SK-N-SH (cell line): ENCODE measurements around the gene PEX7. TPM values are rescaled to one million over a fixed set of nuclear protein-coding genes. Genes with fewer than 3 reads are reported as not detected.
"Not testable (repeated sequence)": the region's sequence is repeated elsewhere in the genome, so short reads cannot be mapped to it uniquely, and the experiment has no call there.

Source experiments
- CTCF ChIA-PET: fragments of 300-600, 350-600 bp; formaldehyde crosslinking; extraction: SDS; loops from one replicate; lab custom pipeline; 2021; lab: Yijun Ruan, JAX
- POLR2A ChIA-PET: fragments of 350-600 bp; sonication (Branson Sonifier 250); formaldehyde crosslinking; extraction: SDS; loops from one replicate; lab custom pipeline; 2020; ENCODE audit warnings: antibody characterized with exemption, inconsistent platforms; lab: Yijun Ruan, JAX
- DNase-seq: peaks from one replicate; pipeline ENCODE4 v3.0.0; 2012
- H2AFZ ChIP-seq: fragments of 200-600 bp; sonication (generic); 2 replicates; pipeline ENCODE4 v1.8.1; 2016; ENCODE audit warnings: antibody characterized with exemption, mild to moderate bottlenecking, low read depth
- H3F3A ChIP-seq: fragments of 200-600 bp; sonication (generic); replicated peaks from 2 replicates; pipeline ENCODE3; 2016; ENCODE audit warnings: antibody characterized with exemption, mild to moderate bottlenecking; ENCODE audit not compliant: insufficient read depth
- H3K27ac ChIP-seq, 2 experiments: fragments of 200-500 bp in 1 of 2; fragments of 200-600 bp in 1 of 2; sonication (Bioruptor generic) in 1 of 2; sonication (generic), shearing (Covaris generic) in 1 of 2; 2 replicates each; pipeline versions ENCODE4 v1.5.1 to v1.6.1; 2014 to 2016; ENCODE audit warnings: low read depth in 2 of 2, inconsistent platforms in 1 of 2, low read length in 1 of 2, mild to moderate bottlenecking in 1 of 2, mixed read lengths in 1 of 2
- H3K27me3 ChIP-seq: fragments of 200-600 bp; sonication (generic), shearing (Covaris generic); 2 replicates; pipeline ENCODE4 v1.6.1; 2016; ENCODE audit warnings: mixed run types; ENCODE audit not compliant: insufficient read depth
- H3K36me3 ChIP-seq, 2 experiments: fragments of 200-500 bp in 1 of 2; fragments of 200-600 bp in 1 of 2; sonication (Bioruptor generic) in 1 of 2; sonication (generic) in 1 of 2; replicated peaks in 1 of 2; 2 replicates each; pipeline versions ENCODE3 to v1.5.1; 2014 to 2016; ENCODE audit warnings: low read length in 1 of 2, mild to moderate bottlenecking in 1 of 2; ENCODE audit not compliant: insufficient read depth in 2 of 2, control insufficient read depth in 1 of 2
- H3K4me1 ChIP-seq, 2 experiments: fragments of 200-500 bp in 1 of 2; fragments of 200-600 bp in 1 of 2; sonication (Bioruptor generic) in 1 of 2; sonication (generic), shearing (Covaris generic) in 1 of 2; 2 replicates each; pipeline versions ENCODE4 v1.5.1 to v1.6.1; 2014 to 2016; ENCODE audit warnings: low read depth in 1 of 2, low read length in 1 of 2, mixed run types in 1 of 2; ENCODE audit not compliant: insufficient read depth in 2 of 2, control insufficient read depth in 1 of 2
- H3K4me2 ChIP-seq: fragments of 200-600 bp; sonication (generic), shearing (Covaris generic); 2 replicates; pipeline ENCODE4 v1.6.1; 2017; ENCODE audit warnings: mixed run types
- H3K4me3 ChIP-seq, 2 experiments: fragments of 200-500 bp in 1 of 2; fragments of 200-600 bp in 1 of 2; sonication (Bioruptor generic) in 1 of 2; sonication (generic), shearing (Covaris generic) in 1 of 2; 2 replicates each; pipeline versions ENCODE4 v1.5.1 to v1.8.1; 2014 to 2016; ENCODE audit warnings: low read depth in 2 of 2, inconsistent platforms in 1 of 2, low read length in 1 of 2, mild to moderate bottlenecking in 1 of 2, mixed read lengths in 1 of 2, moderate library complexity in 1 of 2
- H3K79me2 ChIP-seq: fragments of 200-600 bp; sonication (generic); 2 replicates; pipeline ENCODE4 v1.8.1; 2017; ENCODE audit warnings: mild to moderate bottlenecking; ENCODE audit not compliant: insufficient read depth
- H3K9ac ChIP-seq: fragments of 200-600 bp; sonication (generic); 2 replicates; pipeline ENCODE4 v1.6.1; 2017; ENCODE audit warnings: mixed run types
- H3K9me2 ChIP-seq: fragments of 200-600 bp; sonication (generic); 2 replicates; pipeline ENCODE4 v1.6.1; 2017; ENCODE audit warnings: mixed run types
- H3K9me3 ChIP-seq: fragments of 200-600 bp; sonication (generic); 2 replicates; pipeline ENCODE4 v1.6.1; 2017; ENCODE audit warnings: mixed run types, mild to moderate bottlenecking, moderate library complexity
- H4K20me1 ChIP-seq: fragments of 200-600 bp; sonication (generic); 2 replicates; pipeline ENCODE4 v1.6.1; 2017; ENCODE audit warnings: mild to moderate bottlenecking, mixed run types; ENCODE audit not compliant: insufficient read depth
- EZH2phosphoT487 ChIP-seq: fragments of 200-600 bp; sonication (generic); IDR thresholded peaks from 2 replicates; pipeline ENCODE4 v1.6.1; 2017; ENCODE audit warnings: low read depth, mixed run types, mild to moderate bottlenecking, antibody characterized with exemption, moderate library complexity, borderline replicate concordance
- FOXJ3 ChIP-seq: sonication (generic); formaldehyde crosslinking; IDR thresholded peaks from 2 replicates; pipeline ENCODE4 v1.5.1; 2020; ENCODE audit warnings: mild to moderate bottlenecking, missing genetic modification reagents
- FOXM1 ChIP-seq: IDR thresholded peaks from 2 replicates; pipeline ENCODE4 v1.4.0; 2012; ENCODE audit warnings: low read depth, mild to moderate bottlenecking
- MAX ChIP-seq: IDR thresholded peaks from 2 replicates; pipeline ENCODE4 v1.4.0; 2012; ENCODE audit warnings: low read depth
- NFIC ChIP-seq: IDR thresholded peaks from 2 replicates; pipeline ENCODE4 v1.4.0; 2012; ENCODE audit warnings: borderline replicate concordance
- NRF1 ChIP-seq: IDR thresholded peaks from 2 replicates; pipeline ENCODE4 v1.6.1; 2012; ENCODE audit warnings: low read depth, mild to moderate bottlenecking, low read length
- REST ChIP-seq: IDR thresholded peaks from 2 replicates; pipeline ENCODE4 v1.6.1; 2012; ENCODE audit warnings: mild to moderate bottlenecking, low read depth, low read length, moderate library complexity
- TAF1 ChIP-seq: IDR thresholded peaks from 2 replicates; pipeline ENCODE4 v1.6.1; 2012; ENCODE audit warnings: low read depth, mild to moderate bottlenecking, low read length, moderate library complexity, borderline replicate concordance
- TEAD4 ChIP-seq: IDR thresholded peaks from 2 replicates; pipeline ENCODE4 v1.4.0; 2012; ENCODE audit warnings: mild to moderate bottlenecking, borderline replicate concordance; ENCODE audit not compliant: insufficient read depth
- USF2 ChIP-seq: fragments of 150-350 bp; IDR thresholded peaks from 2 replicates; pipeline ENCODE4 v1.6.1; 2017; ENCODE audit warnings: antibody characterized with exemption, low read length, low read depth, borderline replicate concordance
- WGBS: methylation state at CpG from one replicate; pipeline ENCODE4 v1.1.6; 2017; ENCODE audit warnings: low lambda C conversion rate; 5-methylcytosine and 5-hydroxymethylcytosine counted together
- polyA plus RNA-seq, 3 experiments: library from polyadenylated mRNA; depleted of rRNA; stranded (reverse); fragments of >200 nt; gene quantifications; 2 replicates each; pipeline ENCODE4 v1.2.3, GENCODE V29; 2012

The PEX7 gene
- polyA plus RNA-seq, 1 of the 3 experiments (the other 2 are of a cell fraction): 10.8 TPM

- no peaks in the 10 kb centered on the region for H4K20me1 ChIP-seq
- H3K9me2 ChIP-seq: no peaks in the 10 kb centered on the region
- no peaks in the 10 kb centered on the region for H3K36me3 ChIP-seq
- H3K4me1 ChIP-seq: no peaks in the 10 kb centered on the region; a peak in 2 of 4 replicates
- no peaks in the 10 kb centered on the region for H3K79me2 ChIP-seq
- no peak overlapping the region for H3K4me2 ChIP-seq
- TF ChIP-seq REST (no peak), NRF1 (no peak), EZH2phosphoT487 (no peak), NFIC (no peak), TEAD4 (no peak), FOXM1 (no peak), MAX (no peak), FOXJ3 (CRISPR knock-in tag) (no peak), USF2 (no peak), TAF1 (no peak)
- WGBS: 59% methylated on average over 9 of the region's 9 CpGs
- no peak for DNase-seq
- H3K9ac ChIP-seq: no peak overlapping the region
- ChIA-PET CTCF (interaction anchor here (1.5 kb wide), 1 partner anchor 10 kb away, joined by 3 read pairs; no protein-coding TSS in a partner anchor), POLR2A (no interaction called here)
- H3K4me3 ChIP-seq: no peak overlapping the region
- no peaks in the 10 kb centered on the region for H3K27me3 ChIP-seq
- no peaks in the 10 kb centered on the region for H3F3A ChIP-seq
- no peak overlapping the region for H2AFZ ChIP-seq
- no peak overlapping the region for H3K27ac ChIP-seq
- no peaks in the 10 kb centered on the region for H3K9me3 ChIP-seq
Measured at GRCh38 chr6:136947037-136947436, 124.6 kb downstream of the PEX7 start.

- POLR2A ChIA-PET, H3K9me3 ChIP-seq, H3F3A ChIP-seq, H3K36me3 ChIP-seq, H3K4me3 ChIP-seq, H4K20me1 ChIP-seq, DNase-seq, H3K4me1 ChIP-seq, H3K4me2 ChIP-seq, H3K27me3 ChIP-seq, H3K27ac ChIP-seq, H3K9me2 ChIP-seq, H3K9ac ChIP-seq, H2AFZ ChIP-seq, H3K79me2 ChIP-seq: not testable (repeated sequence)
- CTCF ChIA-PET: interaction anchor here (1.1 to 1.2 kb wide), 2 partner anchors 25 to 127 kb away, joined by 3 read pairs; no protein-coding TSS in a partner anchor
- 61% methylated on average over 3 of the region's 3 CpGs for WGBS
Measured at GRCh38 chr6:136949957-136950356, 127.6 kb downstream of the PEX7 start.
